ENCODE measurements around the gene OPCML. TPM values are rescaled to one million over a fixed set of nuclear protein-coding genes. Genes with fewer than 3 reads are reported as not detected.

OPCML gene
- total RNA-seq, 2 donors from 2014 or later = not detected

GRCh38 chr11:133007027-133007584 is 525.2 kb downstream of the OPCML start:
- DNase-seq (no peak), ATAC-seq (no peak)
- H3K4me3 Mint-ChIP-seq = no peak overlapping the region
- no peaks in the 10 kb centered on the region for H3K36me3 Mint-ChIP-seq (ENCODE audit: low read depth)
- peaks cover 9% of the 10 kb centered on the region for H3K27me3 Mint-ChIP-seq
- H3K4me1 Mint-ChIP-seq = no peaks in the 10 kb centered on the region
- H3K27ac Mint-ChIP-seq = no peak overlapping the region
- H3K9me3 ChIP-seq (ENCODE audit: control insufficient read depth, low read length, poor library complexity, severe bottlenecking) = no peaks in the 10 kb centered on the region

- ATAC-seq (no peak), DNase-seq (no peak)
- H3K27ac Mint-ChIP-seq = no peak overlapping the region
- H3K36me3 Mint-ChIP-seq (ENCODE audit: low read depth) = no peaks in the 10 kb centered on the region
- H3K4me1 Mint-ChIP-seq = no peaks in the 10 kb centered on the region
- H3K27me3 Mint-ChIP-seq = no peaks in the 10 kb centered on the region
- H3K9me3 ChIP-seq (ENCODE audit: control insufficient read depth, low read length, poor library complexity, severe bottlenecking) = no peaks in the 10 kb centered on the region
- no peak overlapping the region for H3K4me3 Mint-ChIP-seq
These were observed 527.9 kb downstream of the OPCML start for GRCh38 chr11:133004369-133004768.

DNA sequence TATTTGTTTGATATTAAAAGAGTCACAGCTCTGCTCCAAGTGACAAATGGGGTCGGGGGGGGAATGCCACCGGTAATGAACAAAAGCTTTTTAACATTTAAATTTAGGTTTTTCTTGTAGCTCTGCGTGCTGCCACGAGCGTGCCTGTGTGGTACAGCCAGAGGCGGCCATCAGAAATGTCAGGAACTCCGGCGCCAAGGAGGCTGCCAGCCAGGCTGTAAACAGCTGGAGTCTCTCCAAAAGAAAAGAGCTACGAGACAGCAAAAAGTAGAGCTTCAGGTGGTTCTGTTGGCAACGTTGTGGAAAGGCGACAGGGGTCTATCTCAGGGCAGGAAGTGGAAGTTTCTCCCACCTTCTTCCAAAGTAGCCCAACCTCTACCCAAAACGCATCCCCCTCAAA is 532.8 kb downstream of the OPCML start:
- Mint-ChIP-seq H3K27me3 (peaks cover 32% of the 10 kb centered on the region), H3K4me1 (no peaks in the 10 kb centered on the region), H3K4me3 (no peak overlapping the region), H3K27ac (no peak overlapping the region), H3K36me3 (ENCODE audit: low read depth) (no peaks in the 10 kb centered on the region)
- no peak for ATAC-seq
- no peak for DNase-seq
- no peaks in the 10 kb centered on the region for H3K9me3 ChIP-seq (ENCODE audit: control insufficient read depth, low read length, poor library complexity, severe bottlenecking)

GRCh38 chr11:132999031-132999430 is 533.3 kb downstream of the OPCML start:
- no peaks in the 10 kb centered on the region for H3K9me3 ChIP-seq (ENCODE audit: control insufficient read depth, low read length, poor library complexity, severe bottlenecking)
- H3K4me3 Mint-ChIP-seq = no peak overlapping the region
- ATAC-seq (no peak), DNase-seq (no peak)
- no peaks in the 10 kb centered on the region for H3K36me3 Mint-ChIP-seq (ENCODE audit: low read depth)
- no peak overlapping the region for H3K27ac Mint-ChIP-seq
- no peaks in the 10 kb centered on the region for H3K4me1 Mint-ChIP-seq
- H3K27me3 Mint-ChIP-seq = peaks cover 36% of the 10 kb centered on the region

DNA sequence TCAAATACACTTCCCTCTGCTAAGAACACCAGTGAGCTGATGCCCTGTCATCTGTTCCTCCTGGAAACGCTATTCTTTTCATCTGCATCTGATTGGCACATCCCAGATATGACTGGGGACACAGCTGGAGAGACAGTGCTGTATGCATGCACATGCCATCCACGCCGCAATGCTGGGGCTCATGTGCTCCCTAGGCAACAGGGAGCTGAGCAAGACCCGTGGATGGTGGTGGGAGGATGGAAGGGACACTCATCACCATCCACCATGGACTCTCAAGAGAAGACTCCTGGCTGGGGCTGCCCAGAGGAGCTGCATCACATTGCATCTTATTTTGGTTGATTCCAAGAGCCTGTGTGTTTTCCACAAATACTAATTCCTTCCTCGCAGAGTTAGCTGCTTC is 534.9 kb downstream of the OPCML start:
- H3K9me3 ChIP-seq (ENCODE audit: control insufficient read depth, low read length, poor library complexity, severe bottlenecking) = no peaks in the 10 kb centered on the region
- Mint-ChIP-seq H3K36me3 (ENCODE audit: low read depth) (no peaks in the 10 kb centered on the region), H3K4me1 (no peaks in the 10 kb centered on the region), H3K27me3 (peaks cover 52% of the 10 kb centered on the region), H3K4me3 (no peak overlapping the region), H3K27ac (no peak overlapping the region)
- ATAC-seq = no peak
- DNase-seq = no peak

- H3K9me3 ChIP-seq (ENCODE audit: control insufficient read depth, low read length, poor library complexity, severe bottlenecking) = no peaks in the 10 kb centered on the region
- Mint-ChIP-seq H3K36me3 (ENCODE audit: low read depth) (no peaks in the 10 kb centered on the region), H3K27me3 (peaks cover 72% of the 10 kb centered on the region), H3K4me3 (no peak overlapping the region), H3K27ac (no peak overlapping the region), H3K4me1 (no peaks in the 10 kb centered on the region)
- ATAC-seq = no peak
- DNase-seq = no peak
These were observed 537.3 kb downstream of the OPCML start for GRCh38 chr11:132994966-132995365.

DNA sequence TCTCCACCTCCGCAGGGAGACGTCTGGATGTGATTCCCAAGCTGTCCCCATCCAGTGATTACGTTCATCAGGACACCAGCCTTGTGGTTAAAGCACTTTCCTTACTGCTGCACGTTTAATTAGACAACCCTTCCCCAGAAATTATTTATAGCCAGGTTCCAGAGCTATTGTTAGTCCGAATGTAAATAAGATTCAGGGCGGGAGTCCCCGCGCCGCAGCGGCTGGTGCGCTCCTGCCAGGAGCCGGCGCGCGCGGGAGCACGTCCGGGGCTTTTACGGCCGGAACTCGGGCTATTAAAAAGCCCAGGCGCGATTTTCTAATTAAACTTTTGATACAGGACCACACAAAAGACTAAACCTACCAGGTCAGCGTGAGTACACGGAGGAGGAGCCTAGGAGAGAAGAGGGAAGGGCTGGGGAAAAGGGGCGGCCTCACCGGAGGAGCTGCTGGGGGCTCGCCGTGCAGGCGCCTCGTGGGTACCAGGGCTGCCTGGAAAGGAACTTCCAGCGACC is 538.3 kb downstream of the OPCML start:
- no peaks in the 10 kb centered on the region for H3K4me1 Mint-ChIP-seq
- H3K36me3 Mint-ChIP-seq (ENCODE audit: low read depth) = no peaks in the 10 kb centered on the region
- H3K4me3 Mint-ChIP-seq = no peak overlapping the region
- ATAC-seq = no peak
- DNase-seq = no peak
- H3K9me3 ChIP-seq (ENCODE audit: control insufficient read depth, low read length, poor library complexity, severe bottlenecking) = no peaks in the 10 kb centered on the region
- H3K27me3 Mint-ChIP-seq = peaks cover 77% of the 10 kb centered on the region
- no peak overlapping the region for H3K27ac Mint-ChIP-seq

- ATAC-seq (no peak), DNase-seq (no peak)
- no peaks in the 10 kb centered on the region for H3K4me1 Mint-ChIP-seq
- no peaks in the 10 kb centered on the region for H3K9me3 ChIP-seq (ENCODE audit: control insufficient read depth, low read length, poor library complexity, severe bottlenecking)
- H3K4me3 Mint-ChIP-seq = no peak overlapping the region
- H3K36me3 Mint-ChIP-seq (ENCODE audit: low read depth) = no peaks in the 10 kb centered on the region
- H3K27me3 Mint-ChIP-seq = peaks cover 70% of the 10 kb centered on the region
- no peak overlapping the region for H3K27ac Mint-ChIP-seq
These were observed 539.3 kb downstream of the OPCML start for GRCh38 chr11:132992838-132993631.

DNA sequence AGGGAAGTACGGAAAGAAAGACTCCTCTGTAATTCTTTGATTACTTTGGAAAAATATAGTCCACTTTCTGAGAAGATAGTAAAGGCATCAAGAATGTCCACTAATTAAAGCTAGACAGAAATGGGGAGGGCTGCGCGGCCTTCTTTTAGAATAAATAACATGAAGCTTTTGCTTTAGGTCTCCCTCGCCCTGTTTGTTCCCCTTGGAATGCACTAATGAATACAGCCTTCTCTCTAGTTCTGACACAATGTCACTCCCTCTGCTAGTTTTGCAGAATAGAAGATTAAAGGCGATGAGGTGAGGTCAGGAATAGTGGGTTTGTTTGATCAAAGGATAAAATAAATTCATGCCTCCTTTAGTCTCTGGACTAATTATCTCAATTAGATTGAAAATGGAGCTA is 543.9 kb downstream of the OPCML start:
- no peak for ATAC-seq
- H3K27me3 Mint-ChIP-seq = peaks cover 43% of the 10 kb centered on the region
- no peak overlapping the region for H3K4me3 Mint-ChIP-seq
- no peaks in the 10 kb centered on the region for H3K4me1 Mint-ChIP-seq
- H3K27ac Mint-ChIP-seq = no peak overlapping the region
- H3K9me3 ChIP-seq (ENCODE audit: control insufficient read depth, low read length, poor library complexity, severe bottlenecking) = no peaks in the 10 kb centered on the region
- DNase-seq = no peak
- H3K36me3 Mint-ChIP-seq (ENCODE audit: low read depth) = no peaks in the 10 kb centered on the region

DNA sequence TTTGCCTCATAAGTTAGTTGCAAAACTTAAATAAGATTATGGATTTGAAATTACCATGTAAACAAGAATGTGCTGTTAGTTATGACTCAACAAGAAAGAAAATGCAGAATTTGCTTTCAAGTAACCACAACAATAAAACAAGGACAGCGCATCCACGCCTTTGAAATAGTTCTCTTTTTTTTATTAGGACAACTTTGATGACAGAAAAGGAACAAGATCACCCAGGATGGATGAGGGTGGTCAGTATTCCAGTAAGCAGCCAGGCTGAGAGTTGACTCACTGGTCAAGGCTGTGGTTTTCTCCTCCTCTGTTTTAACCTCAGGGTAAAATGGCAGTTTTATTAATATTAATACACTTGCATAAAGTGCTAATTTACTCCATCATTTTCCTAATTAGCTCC is 544.4 kb downstream of the OPCML start:
- Mint-ChIP-seq H3K27me3 (peaks cover 40% of the 10 kb centered on the region), H3K4me3 (no peak overlapping the region), H3K4me1 (no peaks in the 10 kb centered on the region), H3K36me3 (ENCODE audit: low read depth) (no peaks in the 10 kb centered on the region), H3K27ac (no peak overlapping the region)
- ATAC-seq (no peak), DNase-seq (no peak)
- no peaks in the 10 kb centered on the region for H3K9me3 ChIP-seq (ENCODE audit: control insufficient read depth, low read length, poor library complexity, severe bottlenecking)

GRCh38 chr11:132983641-132983978 is 548.7 kb downstream of the OPCML start:
- Mint-ChIP-seq H3K27ac (no peak overlapping the region), H3K4me3 (no peak overlapping the region), H3K36me3 (ENCODE audit: low read depth) (no peaks in the 10 kb centered on the region), H3K4me1 (no peaks in the 10 kb centered on the region), H3K27me3 (peaks cover 15% of the 10 kb centered on the region)
- H3K9me3 ChIP-seq (ENCODE audit: control insufficient read depth, low read length, poor library complexity, severe bottlenecking) = no peaks in the 10 kb centered on the region
- DNase-seq (no peak), ATAC-seq (no peak)

- H3K36me3 Mint-ChIP-seq (ENCODE audit: low read depth) = no peaks in the 10 kb centered on the region
- H3K4me3 Mint-ChIP-seq = no peak overlapping the region
- H3K9me3 ChIP-seq (ENCODE audit: control insufficient read depth, low read length, poor library complexity, severe bottlenecking) = no peaks in the 10 kb centered on the region
- no peak overlapping the region for H3K27ac Mint-ChIP-seq
- no peak for ATAC-seq
- H3K27me3 Mint-ChIP-seq = peaks cover 15% of the 10 kb centered on the region
- H3K4me1 Mint-ChIP-seq = no peaks in the 10 kb centered on the region
- no peak for DNase-seq
These were observed 549.3 kb downstream of the OPCML start for GRCh38 chr11:132982772-132983640.

GRCh38 chr11:132981131-132981956 is 551.0 kb downstream of the OPCML start:
- Mint-ChIP-seq H3K4me3 (no peak overlapping the region), H3K4me1 (no peaks in the 10 kb centered on the region), H3K36me3 (ENCODE audit: low read depth) (no peaks in the 10 kb centered on the region), H3K27ac (no peak overlapping the region), H3K27me3 (peaks cover 9% of the 10 kb centered on the region)
- no peaks in the 10 kb centered on the region for H3K9me3 ChIP-seq (ENCODE audit: control insufficient read depth, low read length, poor library complexity, severe bottlenecking)
- DNase-seq = no peak
- ATAC-seq = no peak
